Natural killer cell (primary cell): Measurements from ENCODE around the gene PCDH12. TPM values are rescaled to one million over a fixed set of nuclear protein-coding genes. Genes with fewer than 3 reads are reported as not detected.

ENCODE experiments used
- ATAC-seq, 3 donors: fragments of 150-1000 bp in 2 of 3; fragments of 200-7000 bp in 1 of 3; cut with Tn5 transposase; 1 replicate in 1 of 3; 2 replicates in 2 of 3; pipeline ENCODE4 v1.10.0; 2021; ENCODE audit warnings: mild to moderate bottlenecking in 2 of 3, moderate library complexity in 2 of 3
- DNase-seq, 2 donors: peaks; one replicate each; pipeline versions ENCODE4 v3.0.0 to v3.0.0-alpha.2; 2013 to 2021; ENCODE audit warnings: mixed read lengths in 1 of 2
- H3K27ac ChIP-seq: one replicate; pipeline ENCODE4 v1.5.1; 2013; ENCODE audit warnings: mild to moderate bottlenecking, low read length
- H3K27me3 ChIP-seq: one replicate; pipeline ENCODE4 v1.6.1; 2013; ENCODE audit warnings: low read length; ENCODE audit not compliant: control insufficient read depth, insufficient read depth
- H3K36me3 ChIP-seq: one replicate; pipeline ENCODE4 v1.6.1; 2013; ENCODE audit warnings: low read length; ENCODE audit not compliant: control insufficient read depth, insufficient read depth
- H3K4me1 ChIP-seq: one replicate; pipeline ENCODE4 v1.6.1; 2013; ENCODE audit warnings: low read length; ENCODE audit not compliant: control insufficient read depth, insufficient read depth
- H3K4me3 ChIP-seq: one replicate; pipeline ENCODE4 v1.5.1; 2013; ENCODE audit warnings: low read length
- H3K9me3 ChIP-seq: one replicate; pipeline ENCODE4 v1.6.1; 2013; ENCODE audit warnings: low read length; ENCODE audit not compliant: control insufficient read depth, insufficient read depth
- H3K27ac Mint-ChIP-seq, 2 donors: one replicate each; pipeline ENCODE4 v1.8.0; 2022; ENCODE audit warnings: mild to moderate bottlenecking in 2 of 2, mixed read lengths in 2 of 2, moderate library complexity in 1 of 2
- H3K27me3 Mint-ChIP-seq, 2 donors: one replicate each; pipeline ENCODE4 v1.8.0; 2022; ENCODE audit warnings: low read depth in 2 of 2, mixed read lengths in 2 of 2
- H3K36me3 Mint-ChIP-seq: one replicate; pipeline ENCODE4 v1.8.0; 2022; ENCODE audit warnings: mixed read lengths
- H3K4me1 Mint-ChIP-seq, 2 donors: one replicate each; pipeline ENCODE4 v1.8.0; 2022; ENCODE audit warnings: mixed read lengths in 2 of 2
- H3K4me3 Mint-ChIP-seq: one replicate; pipeline ENCODE4 v1.8.0; 2022; ENCODE audit warnings: mild to moderate bottlenecking, moderate library complexity, mixed read lengths
- H3K9me3 Mint-ChIP-seq, 2 donors: one replicate each; pipeline ENCODE4 v1.8.0; 2022; ENCODE audit warnings: mixed read lengths in 2 of 2
- WGBS: methylation state at CpG from one replicate; pipeline ENCODE4 v1.1.7; 2013; ENCODE audit warnings: missing lambda C conversion rate; ENCODE audit not compliant: insufficient coverage; 5-methylcytosine and 5-hydroxymethylcytosine counted together
- intact Hi-C: fragments of 100-400 bp; cut with micrococcal nuclease; formaldehyde crosslinking; loops from one replicate; pipeline ENCODE4 v1.14.2; 2022
- total RNA-seq, 4 donors: library from RNA; stranded (reverse); fragments of 120-200 nt in 1 of 4; gene quantifications; one replicate each; pipeline versions ENCODE4 v1.2.3 to v1.2.4, GENCODE V29; 2013 to 2022
- TF ChIP-seq, protein P1 (sequence below): fragments of 200-600 bp; IDR thresholded peaks from one replicate; pipeline ENCODE4 v1.8.0; 2022; ENCODE audit warnings: antibody characterized with exemption

PCDH12 gene
- total RNA-seq, 3 donors from 2014 or later (not counting 1 experiment from before 2014, with no cell fraction given) = 0.05 TPM; not detected in 2

DNA sequence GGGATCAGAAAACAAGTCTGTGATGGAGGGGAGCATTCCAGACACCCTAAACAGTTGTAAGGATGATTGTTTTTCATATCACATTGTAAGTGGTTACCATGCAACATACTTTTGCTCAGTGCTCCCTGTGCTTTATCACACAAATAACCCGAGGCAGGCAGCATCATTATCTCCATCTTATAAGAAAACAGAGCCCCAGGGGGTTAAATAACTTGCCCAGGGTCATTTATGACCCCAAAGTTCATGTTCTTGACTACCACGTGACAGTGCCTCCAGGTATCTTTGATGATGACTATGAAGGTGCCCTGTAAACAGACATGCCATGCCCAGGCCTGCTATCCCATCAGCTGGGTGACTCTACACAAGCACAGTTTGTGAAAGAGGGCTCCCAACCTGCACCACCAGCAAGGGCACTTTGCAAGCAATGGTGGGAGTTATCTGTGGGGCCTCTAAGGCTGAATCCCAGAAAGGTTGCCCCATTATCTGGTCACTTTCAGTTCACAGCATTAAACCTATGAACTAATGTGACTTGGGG, 45.3 kb upstream of the PCDH12 start:
- Histone ChIP-seq H3K9me3 (no peaks in the 10 kb centered on the region), H3K27me3 (no peaks in the 10 kb centered on the region), H3K36me3 (peaks cover 39% of the 10 kb centered on the region), H3K27ac (no peak overlapping the region), H3K4me1 (peaks cover 23% of the 10 kb centered on the region), H3K4me3 (no peak overlapping the region)
- Mint-ChIP-seq H3K4me1 (peaks cover 21 to 22% of the 10 kb centered on the region in 2 donors), H3K9me3 (no peaks in the 10 kb centered on the region), H3K36me3 (peaks cover 7% of the 10 kb centered on the region), H3K4me3 (no peak overlapping the region), H3K27me3 (no peaks in the 10 kb centered on the region), H3K27ac (no peak overlapping the region)
- WGBS = 91% methylated on average over 2 of the region's 2 CpGs
- no peak for DNase-seq
- ATAC-seq = no peak
- intact Hi-C loops = no loop called here
- TF ChIP-seq, protein P1, sequence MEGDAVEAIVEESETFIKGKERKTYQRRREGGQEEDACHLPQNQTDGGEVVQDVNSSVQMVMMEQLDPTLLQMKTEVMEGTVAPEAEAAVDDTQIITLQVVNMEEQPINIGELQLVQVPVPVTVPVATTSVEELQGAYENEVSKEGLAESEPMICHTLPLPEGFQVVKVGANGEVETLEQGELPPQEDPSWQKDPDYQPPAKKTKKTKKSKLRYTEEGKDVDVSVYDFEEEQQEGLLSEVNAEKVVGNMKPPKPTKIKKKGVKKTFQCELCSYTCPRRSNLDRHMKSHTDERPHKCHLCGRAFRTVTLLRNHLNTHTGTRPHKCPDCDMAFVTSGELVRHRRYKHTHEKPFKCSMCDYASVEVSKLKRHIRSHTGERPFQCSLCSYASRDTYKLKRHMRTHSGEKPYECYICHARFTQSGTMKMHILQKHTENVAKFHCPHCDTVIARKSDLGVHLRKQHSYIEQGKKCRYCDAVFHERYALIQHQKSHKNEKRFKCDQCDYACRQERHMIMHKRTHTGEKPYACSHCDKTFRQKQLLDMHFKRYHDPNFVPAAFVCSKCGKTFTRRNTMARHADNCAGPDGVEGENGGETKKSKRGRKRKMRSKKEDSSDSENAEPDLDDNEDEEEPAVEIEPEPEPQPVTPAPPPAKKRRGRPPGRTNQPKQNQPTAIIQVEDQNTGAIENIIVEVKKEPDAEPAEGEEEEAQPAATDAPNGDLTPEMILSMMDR = no peak

GRCh38 chr5:142000704-142001484, 42.9 kb upstream of the PCDH12 start:
- H3K4me1 ChIP-seq = peaks cover 3% of the 10 kb centered on the region
- 90% methylated on average over 5 of the region's 6 CpGs for WGBS
- peaks cover 0 to 6% of the 10 kb centered on the region in 2 donors for H3K4me1 Mint-ChIP-seq
- no peaks in the 10 kb centered on the region for H3K9me3 ChIP-seq
- peak in 1 of 2 donors; percentile 46 for DNase-seq
- no peaks in the 10 kb centered on the region for H3K9me3 Mint-ChIP-seq
- H3K36me3 Mint-ChIP-seq = peaks cover 7% of the 10 kb centered on the region
- H3K27ac Mint-ChIP-seq = peak overlapping the region in 1 of 2 donors; percentile 45
- no peaks in the 10 kb centered on the region for H3K27me3 ChIP-seq
- peaks cover 35% of the 10 kb centered on the region for H3K36me3 ChIP-seq
- intact Hi-C loops = no loop called here
- TF ChIP-seq, protein P1 = no peak
- no peak overlapping the region for H3K27ac ChIP-seq
- no peaks in the 10 kb centered on the region for H3K27me3 Mint-ChIP-seq
- H3K4me3 Mint-ChIP-seq = no peak overlapping the region
- no peak overlapping the region for H3K4me3 ChIP-seq
- ATAC-seq = no peak

DNA sequence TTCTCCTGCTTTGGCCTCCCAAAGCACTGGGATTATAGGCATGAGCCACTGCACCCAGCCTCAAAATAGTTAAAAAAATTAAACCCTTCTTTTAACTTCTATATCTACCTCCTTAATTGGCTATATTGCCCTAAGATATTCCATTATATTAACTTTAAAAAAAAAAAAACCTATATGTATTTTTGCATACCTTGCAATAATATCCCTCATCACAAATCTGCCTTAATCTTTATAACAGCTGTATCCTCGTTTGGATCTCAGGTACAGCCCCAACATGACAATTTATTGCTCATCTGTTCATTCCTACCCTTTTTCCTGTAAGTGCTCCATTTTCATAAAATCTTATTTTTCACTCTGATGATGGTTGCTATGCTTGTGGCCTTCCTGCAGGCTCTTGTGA, 42.2 kb upstream of the PCDH12 start:
- Histone ChIP-seq H3K36me3 (peaks cover 31% of the 10 kb centered on the region), H3K9me3 (no peaks in the 10 kb centered on the region), H3K27me3 (no peaks in the 10 kb centered on the region), H3K4me3 (no peak overlapping the region), H3K27ac (no peak overlapping the region), H3K4me1 (no peaks in the 10 kb centered on the region)
- Mint-ChIP-seq H3K27me3 (no peaks in the 10 kb centered on the region), H3K9me3 (no peaks in the 10 kb centered on the region), H3K36me3 (peaks cover 2% of the 10 kb centered on the region), H3K4me3 (no peak overlapping the region), H3K27ac (peak overlapping the region in 1 of 2 donors; percentile 45), H3K4me1 (peaks cover 0 to 6% of the 10 kb centered on the region in 2 donors)
- intact Hi-C loops = no loop called here
- no peak for DNase-seq
- TF ChIP-seq, protein P1 = no peak
- no peak for ATAC-seq
- WGBS = 90% methylated on average over 1 of the region's 1 CpG
